Fibroblast of lung (primary cell): ENCODE measurements around the gene HIPK3.

ENCODE experiments used
- EZH2 ChIP-seq: IDR thresholded peaks from 2 replicates; pipeline ENCODE4 v1.5.1; 2012; ENCODE audit warnings: low read length, control low read depth, mild to moderate bottlenecking; ENCODE audit errors: missing control alignments
- TF ChIP-seq, protein P1 (sequence below), 2 donors: IDR thresholded peaks in 1 of 2; conservative IDR thresholded peaks in 1 of 2; 1 replicate in 1 of 2; 2 replicates in 1 of 2; pipeline ENCODE4 v1.5.1; 2011 to 2012; ENCODE audit warnings: low read length in 2 of 2, control low read depth in 1 of 2, inconsistent platforms in 1 of 2, low read depth in 1 of 2, mild to moderate bottlenecking in 1 of 2

DNA sequence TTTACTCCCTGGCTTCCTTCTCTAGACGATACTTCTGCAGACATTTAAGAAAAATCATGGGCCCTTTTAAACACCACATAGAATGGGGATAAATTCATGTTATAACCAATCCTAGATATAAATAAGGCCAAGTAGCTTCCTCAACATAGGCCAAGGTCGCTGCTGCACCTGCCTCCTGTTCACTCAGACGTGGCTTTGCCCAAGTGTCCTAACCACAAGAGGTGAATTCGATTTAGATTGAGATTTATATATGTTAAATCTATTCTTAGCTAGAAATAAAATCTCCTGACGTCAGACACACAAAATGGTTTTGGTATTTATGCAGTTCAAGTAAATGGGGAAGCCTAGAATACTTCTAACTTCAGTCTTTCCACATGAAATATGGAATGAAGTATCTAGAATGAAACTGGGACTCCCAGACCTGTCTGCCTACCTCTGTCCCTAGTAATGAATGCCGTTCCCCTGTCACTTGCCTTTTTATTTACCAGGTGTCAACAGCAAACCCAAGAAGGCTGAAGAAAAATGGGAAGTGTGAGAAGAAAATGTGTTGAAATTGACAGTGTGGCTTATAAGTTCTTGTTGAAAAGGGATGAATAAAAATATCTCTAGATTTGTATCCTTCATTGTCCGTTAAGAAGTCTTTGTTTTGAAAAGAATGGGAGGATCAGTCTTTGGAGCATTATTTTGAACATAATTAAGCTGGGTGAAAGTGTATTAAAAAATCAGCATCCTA, 131.8 kb downstream of the HIPK3 start:
- TF ChIP-seq EZH2: no peak
- TF ChIP-seq, protein P1, sequence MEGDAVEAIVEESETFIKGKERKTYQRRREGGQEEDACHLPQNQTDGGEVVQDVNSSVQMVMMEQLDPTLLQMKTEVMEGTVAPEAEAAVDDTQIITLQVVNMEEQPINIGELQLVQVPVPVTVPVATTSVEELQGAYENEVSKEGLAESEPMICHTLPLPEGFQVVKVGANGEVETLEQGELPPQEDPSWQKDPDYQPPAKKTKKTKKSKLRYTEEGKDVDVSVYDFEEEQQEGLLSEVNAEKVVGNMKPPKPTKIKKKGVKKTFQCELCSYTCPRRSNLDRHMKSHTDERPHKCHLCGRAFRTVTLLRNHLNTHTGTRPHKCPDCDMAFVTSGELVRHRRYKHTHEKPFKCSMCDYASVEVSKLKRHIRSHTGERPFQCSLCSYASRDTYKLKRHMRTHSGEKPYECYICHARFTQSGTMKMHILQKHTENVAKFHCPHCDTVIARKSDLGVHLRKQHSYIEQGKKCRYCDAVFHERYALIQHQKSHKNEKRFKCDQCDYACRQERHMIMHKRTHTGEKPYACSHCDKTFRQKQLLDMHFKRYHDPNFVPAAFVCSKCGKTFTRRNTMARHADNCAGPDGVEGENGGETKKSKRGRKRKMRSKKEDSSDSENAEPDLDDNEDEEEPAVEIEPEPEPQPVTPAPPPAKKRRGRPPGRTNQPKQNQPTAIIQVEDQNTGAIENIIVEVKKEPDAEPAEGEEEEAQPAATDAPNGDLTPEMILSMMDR (conservative IDR thresholded peaks at IDR 0.05 in 1 of 2, IDR thresholded peaks at IDR 0.05 in 1 of 2; ENCODE audit: low read depth in 1 of 2, low read length in 2 of 2): no peak
